ENCODE measurements around the gene LSR.

DNA sequence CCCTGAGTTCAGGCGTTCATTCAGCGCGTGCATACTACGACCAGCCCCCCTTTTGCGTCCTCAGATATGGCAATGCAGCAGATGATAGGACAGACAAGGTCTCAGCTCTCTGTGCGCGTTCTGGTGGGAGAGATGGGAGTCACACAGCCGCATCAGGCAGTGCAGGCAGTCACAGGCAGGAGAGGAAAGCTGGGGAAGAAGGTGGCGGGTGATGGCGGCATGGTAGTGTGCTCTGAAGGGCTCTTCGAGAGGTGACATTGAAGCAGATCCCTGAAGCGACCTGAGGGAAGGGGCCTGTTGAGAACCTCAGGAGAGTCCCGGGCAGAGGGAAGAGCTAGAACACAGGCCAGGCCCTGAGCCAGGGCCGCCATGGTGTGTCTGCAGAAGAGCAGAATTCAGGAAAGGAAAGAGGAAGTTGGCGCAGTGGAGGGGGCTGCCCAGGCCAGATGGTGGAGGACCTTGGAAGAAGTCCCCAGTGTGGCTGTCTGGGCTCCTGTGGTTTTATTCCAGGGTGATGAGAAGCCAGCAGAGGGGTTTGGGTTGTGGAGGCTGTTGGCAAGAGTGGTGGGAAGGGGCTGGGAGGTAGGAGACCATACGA lies 23.4 kb downstream of the LSR start:
- TF ChIP-seq POLR2AphosphoS5 (IDR thresholded peaks at IDR 0.05): no peak
- TF ChIP-seq, protein P1, sequence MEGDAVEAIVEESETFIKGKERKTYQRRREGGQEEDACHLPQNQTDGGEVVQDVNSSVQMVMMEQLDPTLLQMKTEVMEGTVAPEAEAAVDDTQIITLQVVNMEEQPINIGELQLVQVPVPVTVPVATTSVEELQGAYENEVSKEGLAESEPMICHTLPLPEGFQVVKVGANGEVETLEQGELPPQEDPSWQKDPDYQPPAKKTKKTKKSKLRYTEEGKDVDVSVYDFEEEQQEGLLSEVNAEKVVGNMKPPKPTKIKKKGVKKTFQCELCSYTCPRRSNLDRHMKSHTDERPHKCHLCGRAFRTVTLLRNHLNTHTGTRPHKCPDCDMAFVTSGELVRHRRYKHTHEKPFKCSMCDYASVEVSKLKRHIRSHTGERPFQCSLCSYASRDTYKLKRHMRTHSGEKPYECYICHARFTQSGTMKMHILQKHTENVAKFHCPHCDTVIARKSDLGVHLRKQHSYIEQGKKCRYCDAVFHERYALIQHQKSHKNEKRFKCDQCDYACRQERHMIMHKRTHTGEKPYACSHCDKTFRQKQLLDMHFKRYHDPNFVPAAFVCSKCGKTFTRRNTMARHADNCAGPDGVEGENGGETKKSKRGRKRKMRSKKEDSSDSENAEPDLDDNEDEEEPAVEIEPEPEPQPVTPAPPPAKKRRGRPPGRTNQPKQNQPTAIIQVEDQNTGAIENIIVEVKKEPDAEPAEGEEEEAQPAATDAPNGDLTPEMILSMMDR (IDR thresholded peaks at IDR 0.05): no peak
- TF ChIP-seq POLR2A (IDR thresholded peaks at IDR 0.05): no peak
